Measurements from ENCODE around the gene IGF2BP3.

The IGF2BP3 gene

DNA sequence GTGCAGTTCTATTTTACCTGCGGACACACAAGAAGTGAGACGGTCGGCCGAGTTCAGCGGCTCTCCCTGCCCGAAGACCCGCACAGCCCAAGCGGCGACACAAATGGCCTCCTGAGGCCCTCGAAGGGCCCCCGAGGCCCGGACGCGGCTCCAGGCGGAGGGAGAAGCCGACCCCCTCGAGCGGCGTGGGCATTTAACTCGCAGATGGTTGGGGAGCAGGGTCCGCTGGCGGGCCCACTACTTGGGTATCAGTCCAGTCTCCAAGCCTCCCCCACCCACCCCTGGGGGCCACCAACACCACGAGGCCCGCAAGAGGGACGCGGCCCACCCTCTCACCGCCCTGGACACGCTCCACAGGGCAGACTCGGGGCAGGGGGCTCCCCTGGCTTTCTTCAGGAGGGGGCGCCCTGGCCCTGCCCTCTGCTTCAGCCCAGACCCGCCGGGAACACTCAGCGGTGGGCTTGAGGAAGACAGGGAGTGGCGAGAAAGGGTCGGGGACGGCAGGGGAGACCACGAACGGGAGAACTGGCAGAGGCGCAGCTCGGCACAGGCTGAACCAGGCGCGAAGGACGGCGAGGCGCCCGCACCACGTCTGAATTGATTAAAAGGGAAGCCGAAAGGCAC, 1.7 kb downstream of the IGF2BP3 start:
- Mint-ChIP-seq H3K27me3 (peaks cover 82% of the 10 kb centered on the region), H3K36me3 (ENCODE audit: low read depth) (no peaks in the 10 kb centered on the region), H3K27ac (no peak overlapping the region), H3K9me3 (no peaks in the 10 kb centered on the region), H3K4me1 (ENCODE audit: low read depth) (peaks cover 40% of the 10 kb centered on the region), H3K4me3 (peak overlapping the region; percentile 52)
- intact Hi-C loops (cut with micrococcal nuclease), result no loop called here

- no peak overlapping the region for H3K27ac Mint-ChIP-seq
- H3K4me1 Mint-ChIP-seq (ENCODE audit: low read depth), result peaks cover 40% of the 10 kb centered on the region
- intact Hi-C loops (cut with micrococcal nuclease), result no loop called here
- no peaks in the 10 kb centered on the region for H3K36me3 Mint-ChIP-seq (ENCODE audit: low read depth)
- no peaks in the 10 kb centered on the region for H3K9me3 Mint-ChIP-seq
- peaks cover 82% of the 10 kb centered on the region for H3K27me3 Mint-ChIP-seq
- peak overlapping the region; percentile 44 for H3K4me3 Mint-ChIP-seq
These were observed 2.3 kb downstream of the IGF2BP3 start for GRCh38 chr7:23467806-23468525.

DNA sequence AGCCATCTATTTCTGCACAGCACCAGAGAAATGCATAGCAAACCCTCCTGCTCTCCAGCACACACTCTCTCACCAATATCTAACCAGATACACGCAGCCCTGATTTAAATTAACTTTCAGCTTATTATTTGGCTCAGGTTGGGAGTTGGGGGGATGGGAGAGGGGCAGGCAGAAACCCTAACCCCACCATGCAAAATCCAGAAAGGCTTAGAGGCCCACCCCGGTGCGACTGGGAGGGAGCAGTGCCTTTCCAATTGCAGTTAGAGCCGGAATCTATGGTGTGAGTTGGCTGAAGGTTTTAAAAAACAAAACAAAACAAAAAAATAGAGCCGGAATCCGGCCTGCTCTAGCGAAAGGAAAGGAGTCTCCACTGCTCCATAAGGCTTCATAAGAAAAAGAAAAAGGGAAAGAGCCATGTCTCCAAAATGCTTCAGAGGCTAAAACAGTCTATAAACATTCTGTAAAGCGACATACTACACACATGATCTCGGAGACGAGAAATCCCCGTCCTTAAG, 2.9 kb downstream of the IGF2BP3 start:
- Mint-ChIP-seq H3K4me1 (ENCODE audit: low read depth) (peaks cover 40% of the 10 kb centered on the region), H3K27me3 (peaks cover 83% of the 10 kb centered on the region), H3K36me3 (ENCODE audit: low read depth) (no peaks in the 10 kb centered on the region), H3K27ac (no peak overlapping the region), H3K4me3 (no peak overlapping the region), H3K9me3 (no peaks in the 10 kb centered on the region)
- intact Hi-C loops (cut with micrococcal nuclease), result no loop called here

- peaks cover 80% of the 10 kb centered on the region for H3K27me3 Mint-ChIP-seq
- H3K36me3 Mint-ChIP-seq (ENCODE audit: low read depth), result no peaks in the 10 kb centered on the region
- H3K9me3 Mint-ChIP-seq, result no peaks in the 10 kb centered on the region
- intact Hi-C loops (cut with micrococcal nuclease), result no loop called here
- H3K4me1 Mint-ChIP-seq (ENCODE audit: low read depth), result peaks cover 7% of the 10 kb centered on the region
- no peak overlapping the region for H3K4me3 Mint-ChIP-seq
- no peak overlapping the region for H3K27ac Mint-ChIP-seq
These were observed 7.4 kb downstream of the IGF2BP3 start for GRCh38 chr7:23462846-23463245.

DNA sequence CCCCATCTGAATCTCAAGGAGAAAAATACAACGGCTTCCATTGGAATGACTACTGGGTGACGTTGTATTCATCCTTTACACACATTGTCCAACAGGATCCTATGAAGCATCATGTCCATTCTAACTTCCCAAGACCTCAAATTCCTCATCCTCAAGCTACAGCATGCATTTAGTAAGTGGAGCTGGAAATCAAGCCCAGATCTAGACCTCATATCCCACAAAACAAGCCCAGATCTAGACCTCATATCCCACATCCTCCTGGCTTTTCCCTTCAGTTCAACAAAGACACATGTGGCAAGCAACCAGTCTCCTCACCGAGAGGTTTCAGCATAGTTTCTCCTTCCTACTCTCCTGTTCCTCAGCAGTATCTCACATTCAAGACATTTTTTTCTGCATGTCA, 12.2 kb downstream of the IGF2BP3 start:
- no peaks in the 10 kb centered on the region for H3K36me3 Mint-ChIP-seq (ENCODE audit: low read depth)
- peaks cover 63% of the 10 kb centered on the region for H3K27me3 Mint-ChIP-seq
- no peak overlapping the region for H3K27ac Mint-ChIP-seq
- intact Hi-C loops (cut with micrococcal nuclease), result no loop called here
- H3K4me3 Mint-ChIP-seq, result no peak overlapping the region
- H3K9me3 Mint-ChIP-seq, result no peaks in the 10 kb centered on the region
- no peaks in the 10 kb centered on the region for H3K4me1 Mint-ChIP-seq (ENCODE audit: low read depth)

DNA sequence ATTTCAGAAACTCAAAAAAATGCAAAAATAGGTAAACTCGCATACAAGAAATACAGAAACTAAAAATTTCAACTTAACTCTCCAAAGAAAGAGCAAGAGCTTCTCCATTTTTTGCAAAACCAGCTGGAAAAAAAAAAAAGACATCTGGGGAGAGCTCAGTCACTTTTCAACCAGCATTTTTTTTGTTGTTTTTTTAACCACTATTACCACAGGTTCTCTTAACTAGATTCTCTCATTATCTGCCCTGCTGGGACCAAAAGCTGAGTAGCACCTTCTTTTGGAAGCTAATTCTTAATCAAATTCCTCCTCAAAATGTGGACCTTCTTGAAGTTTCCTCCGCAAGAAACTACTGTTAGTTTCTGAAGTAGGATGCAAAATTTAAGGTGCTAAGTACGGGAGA, 14.2 kb downstream of the IGF2BP3 start:
- intact Hi-C loops (cut with micrococcal nuclease), result no loop called here
- Mint-ChIP-seq H3K27ac (no peak overlapping the region), H3K9me3 (no peaks in the 10 kb centered on the region), H3K36me3 (ENCODE audit: low read depth) (no peaks in the 10 kb centered on the region), H3K4me3 (no peak overlapping the region), H3K4me1 (ENCODE audit: low read depth) (no peaks in the 10 kb centered on the region), H3K27me3 (peaks cover 48% of the 10 kb centered on the region)

DNA sequence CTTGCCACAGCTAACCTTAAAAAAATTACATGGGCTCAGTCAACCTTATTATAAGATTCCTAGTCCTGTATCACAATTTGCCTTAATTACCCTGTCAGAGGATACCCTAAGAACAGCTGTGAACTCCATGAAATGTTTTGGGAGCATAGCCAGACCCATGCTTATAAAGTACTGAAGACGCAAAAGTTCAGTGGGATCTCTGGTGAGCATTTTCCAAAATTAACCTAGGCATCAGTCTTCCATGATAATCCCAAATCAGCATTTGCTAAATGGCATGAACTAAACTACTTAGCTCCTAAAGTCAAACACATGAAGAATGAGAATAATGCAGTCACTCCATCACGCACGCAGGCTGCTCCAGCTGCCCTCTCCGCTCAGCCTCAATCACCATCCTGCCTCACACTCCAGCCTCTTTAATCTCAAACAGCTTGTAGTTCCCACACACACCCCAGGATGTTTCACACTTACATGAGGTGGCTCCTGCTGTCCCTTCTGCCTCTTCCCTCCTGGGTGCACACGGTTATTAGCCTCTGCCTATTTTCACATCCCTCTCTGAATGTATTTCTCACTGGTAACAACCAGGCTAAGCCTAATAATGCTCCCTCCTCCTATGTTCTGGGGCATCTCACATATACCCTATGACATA, 15.3 kb downstream of the IGF2BP3 start:
- H3K36me3 Mint-ChIP-seq (ENCODE audit: low read depth), result no peaks in the 10 kb centered on the region
- H3K9me3 Mint-ChIP-seq, result no peaks in the 10 kb centered on the region
- no peak overlapping the region for H3K4me3 Mint-ChIP-seq
- H3K27me3 Mint-ChIP-seq, result peaks cover 41% of the 10 kb centered on the region
- H3K27ac Mint-ChIP-seq, result no peak overlapping the region
- intact Hi-C loops (cut with micrococcal nuclease), result no loop called here
- H3K4me1 Mint-ChIP-seq (ENCODE audit: low read depth), result no peaks in the 10 kb centered on the region

DNA sequence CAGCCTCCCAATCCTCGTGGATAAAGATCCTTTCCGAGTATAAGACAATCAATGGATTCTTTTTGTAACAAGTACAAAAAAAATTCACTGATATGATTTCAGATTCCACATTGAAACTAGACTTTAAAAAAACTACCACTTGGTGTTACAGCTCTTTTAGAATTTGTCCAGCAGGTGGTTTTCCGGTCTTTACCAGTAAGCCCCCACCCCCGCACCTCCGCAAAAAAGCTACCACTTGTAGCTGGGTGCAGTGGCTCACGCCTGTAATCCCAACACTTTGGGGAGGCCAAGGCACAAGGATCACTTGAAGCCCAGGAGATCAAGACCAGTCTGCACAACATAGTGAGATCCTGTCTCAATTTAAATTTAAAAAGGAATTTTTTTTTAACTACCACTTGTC, 19.8 kb downstream of the IGF2BP3 start:
- Mint-ChIP-seq H3K27me3 (peaks cover 37% of the 10 kb centered on the region), H3K4me1 (ENCODE audit: low read depth) (no peaks in the 10 kb centered on the region), H3K4me3 (no peak overlapping the region), H3K27ac (no peak overlapping the region), H3K9me3 (no peaks in the 10 kb centered on the region), H3K36me3 (ENCODE audit: low read depth) (no peaks in the 10 kb centered on the region)
- intact Hi-C loops (cut with micrococcal nuclease), result no loop called here

GRCh38 chr7:23449941-23450340, 20.4 kb downstream of the IGF2BP3 start:
- intact Hi-C loops (cut with micrococcal nuclease), result no loop called here
- H3K27ac Mint-ChIP-seq, result no peak overlapping the region
- H3K4me3 Mint-ChIP-seq, result no peak overlapping the region
- no peaks in the 10 kb centered on the region for H3K9me3 Mint-ChIP-seq
- no peaks in the 10 kb centered on the region for H3K36me3 Mint-ChIP-seq (ENCODE audit: low read depth)
- H3K27me3 Mint-ChIP-seq, result peaks cover 33% of the 10 kb centered on the region
- no peaks in the 10 kb centered on the region for H3K4me1 Mint-ChIP-seq (ENCODE audit: low read depth)

GRCh38 chr7:23445326-23445725, 25.0 kb downstream of the IGF2BP3 start:
- Mint-ChIP-seq H3K9me3 (no peaks in the 10 kb centered on the region), H3K4me3 (no peak overlapping the region), H3K4me1 (ENCODE audit: low read depth) (peaks cover 6% of the 10 kb centered on the region), H3K36me3 (ENCODE audit: low read depth) (no peaks in the 10 kb centered on the region), H3K27me3 (peaks cover 20% of the 10 kb centered on the region), H3K27ac (no peak overlapping the region)
- intact Hi-C loops (cut with micrococcal nuclease), result no loop called here

DNA sequence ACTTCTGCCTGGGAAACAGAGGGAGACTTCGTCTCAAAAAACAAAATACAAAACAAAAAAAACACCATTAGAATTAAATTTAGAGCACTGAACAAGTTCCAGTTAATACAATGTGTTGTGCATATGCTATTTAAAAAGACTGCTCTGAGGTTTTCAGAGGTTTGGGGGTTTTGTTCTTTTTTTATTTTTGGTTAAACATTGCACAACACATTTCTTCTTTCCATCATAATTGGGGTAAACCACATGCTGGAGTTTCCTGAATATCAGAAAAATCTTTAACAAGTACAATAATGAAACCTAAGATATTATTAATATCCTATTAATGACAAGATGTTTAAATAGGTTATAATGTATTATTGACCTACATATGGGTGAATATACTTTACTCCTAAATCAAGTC, 26.3 kb downstream of the IGF2BP3 start:
- Mint-ChIP-seq H3K9me3 (no peaks in the 10 kb centered on the region), H3K4me1 (ENCODE audit: low read depth) (peaks cover 6% of the 10 kb centered on the region), H3K4me3 (no peak overlapping the region), H3K27ac (no peak overlapping the region), H3K36me3 (ENCODE audit: low read depth) (no peaks in the 10 kb centered on the region), H3K27me3 (peaks cover 20% of the 10 kb centered on the region)
- intact Hi-C loops (cut with micrococcal nuclease), result no loop called here

- Mint-ChIP-seq H3K27ac (no peak overlapping the region), H3K27me3 (peaks cover 10% of the 10 kb centered on the region), H3K4me1 (ENCODE audit: low read depth) (no peaks in the 10 kb centered on the region), H3K4me3 (no peak overlapping the region), H3K36me3 (ENCODE audit: low read depth) (no peaks in the 10 kb centered on the region), H3K9me3 (no peaks in the 10 kb centered on the region)
- intact Hi-C loops (cut with micrococcal nuclease), result no loop called here
These were observed 32.1 kb downstream of the IGF2BP3 start for GRCh38 chr7:23438171-23438570.

- Mint-ChIP-seq H3K27me3 (peaks cover 28% of the 10 kb centered on the region), H3K4me3 (no peak overlapping the region), H3K36me3 (ENCODE audit: low read depth) (no peaks in the 10 kb centered on the region), H3K9me3 (no peaks in the 10 kb centered on the region), H3K27ac (no peak overlapping the region), H3K4me1 (ENCODE audit: low read depth) (no peaks in the 10 kb centered on the region)
- intact Hi-C loops (cut with micrococcal nuclease), result no loop called here
These were observed 36.0 kb downstream of the IGF2BP3 start for GRCh38 chr7:23434147-23434917.

GRCh38 chr7:23431702-23432199, 38.5 kb downstream of the IGF2BP3 start:
- no peak overlapping the region for H3K4me3 Mint-ChIP-seq
- no peak overlapping the region for H3K27ac Mint-ChIP-seq
- H3K4me1 Mint-ChIP-seq (ENCODE audit: low read depth), result no peaks in the 10 kb centered on the region
- H3K36me3 Mint-ChIP-seq (ENCODE audit: low read depth), result no peaks in the 10 kb centered on the region
- H3K27me3 Mint-ChIP-seq, result peaks cover 28% of the 10 kb centered on the region
- no peaks in the 10 kb centered on the region for H3K9me3 Mint-ChIP-seq
- intact Hi-C loops (cut with micrococcal nuclease), result no loop called here
